Psoas muscle (tissue), 8 donors: Measurements from ENCODE around the gene PHF12. TPM values are rescaled to one million over a fixed set of nuclear protein-coding genes. Genes with fewer than 3 reads are reported as not detected.

ENCODE experiments used
- ATAC-seq, 4 donors: fragments of 200-7000 bp; cut with Tn5 transposase; one replicate each; pipeline ENCODE4 v1.9.1; 2020; ENCODE audit warnings: moderate library complexity in 3 of 4, mild to moderate bottlenecking in 2 of 4
- DNase-seq, 2 donors: peaks; one replicate each; pipeline ENCODE4 v3.0.0-alpha.2; 2020
- H3K27ac ChIP-seq: fragments of 200-600 bp; one replicate; pipeline ENCODE4 v1.8.0; 2022
- H3K27me3 ChIP-seq, 3 donors: fragments of 200-600 bp in 1 of 3; one replicate each; pipeline versions ENCODE4 v1.6.1 to v1.8.0; 2013 to 2022; ENCODE audit warnings: low read length in 2 of 3, mild to moderate bottlenecking in 2 of 3, moderate library complexity in 1 of 3; ENCODE audit not compliant: insufficient read depth in 3 of 3
- H3K36me3 ChIP-seq, 2 donors: fragments of 200-600 bp in 1 of 2; one replicate each; pipeline versions ENCODE4 v1.6.1 to v1.8.0; 2013 to 2022; ENCODE audit warnings: low read depth in 1 of 2, mild to moderate bottlenecking in 1 of 2, moderate library complexity in 1 of 2; ENCODE audit not compliant: insufficient read depth in 1 of 2
- H3K4me1 ChIP-seq: fragments of 200-600 bp; one replicate; pipeline ENCODE4 v1.8.0; 2022
- H3K4me3 ChIP-seq: fragments of 200-600 bp; one replicate; pipeline ENCODE4 v1.8.0; 2022; ENCODE audit warnings: mild to moderate bottlenecking
- H3K9me3 ChIP-seq: fragments of 200-600 bp; one replicate; pipeline ENCODE4 v1.8.0; 2022
- WGBS, 3 donors: extraction: QIAGEN DNeasy Blood & Tissue Kit; methylation state at CpG; one replicate each; pipeline versions ENCODE4 v1.1.6 to v1.1.7; 2013; 5-methylcytosine and 5-hydroxymethylcytosine counted together
- intact Hi-C, 2 donors: fragments of 100-400 bp; cut with DNase I; formaldehyde crosslinking; loops; one replicate each; pipeline versions ENCODE4 v1.11.0 to v1.14.2; 2022
- polyA plus RNA-seq, 3 donors: library from polyadenylated mRNA; stranded (reverse); fragments of 200-250 nt; gene quantifications; one replicate each; pipeline ENCODE4 v1.2.3, GENCODE V29; 2013
- total RNA-seq, 4 donors: library from RNA; stranded (reverse); fragmentation: NEBNext Ultra II Directional in 2 of 4; extraction: Animal tissue kit (Norgen Biotek cat#: 25700) in 2 of 4; gene quantifications; one replicate each; pipeline versions ENCODE4 v1.2.1 to v1.2.4, GENCODE V29; 2021 to 2023
- TF ChIP-seq, protein P1 (sequence below): fragments of 200-600 bp; IDR thresholded peaks from one replicate; pipeline ENCODE4 v1.8.0; 2022; ENCODE audit warnings: antibody characterized with exemption
- donor health status: healthy with polysubstance abuse.
- donor health status: DM: no; HTN: no; CAD: no; lungs with moderate emphysema.
- donor health status: Bipolar disorder and iron deficiency.
- donor health status: healthy.
- donor health status: DM: yes; HTN: yes; CAD: no.
- donor health status: DM: no; HTN: no; CAD: no.
- donor health status: DM: no; HTN: no; CAD: no.
- donor health status: DM: yes; HTN: yes; CAD: no.

PHF12 gene
- total and polyA plus RNA-seq, 7 donors, result 7.3 to 28.6 (median 22.3) TPM

DNA sequence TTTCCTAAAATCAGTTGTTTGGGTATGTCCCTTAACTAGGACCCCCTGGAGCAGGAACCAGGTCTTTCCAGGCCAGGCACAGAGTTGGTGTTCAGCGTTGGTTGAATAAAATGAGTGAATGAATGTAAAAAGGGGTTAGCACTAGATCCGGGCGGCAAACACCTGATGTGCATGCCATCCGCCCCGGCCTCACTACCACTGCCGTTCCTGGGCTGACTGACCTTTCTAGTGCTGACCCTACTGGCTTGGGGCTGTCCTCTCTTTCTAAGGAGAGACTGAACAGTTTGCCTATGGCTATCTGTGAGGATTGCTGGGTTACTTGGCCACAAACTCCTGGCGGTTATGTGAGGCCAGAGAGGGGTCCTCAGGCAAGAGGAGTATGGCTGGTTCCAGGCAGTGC is 10.1 kb upstream of the PHF12 start:
- DNase-seq (no peak), ATAC-seq (no peak)
- H3K27me3 ChIP-seq, result no peaks in the 10 kb centered on the region
- H3K36me3 ChIP-seq, result no peaks in the 10 kb centered on the region
- WGBS, 3 donors, result 87 to 88% (median 87%) methylated on average over 7 of the region's 7 CpGs
- H3K4me1 ChIP-seq, result no peaks in the 10 kb centered on the region
- H3K9me3 ChIP-seq, result no peaks in the 10 kb centered on the region
- TF ChIP-seq, protein P1, sequence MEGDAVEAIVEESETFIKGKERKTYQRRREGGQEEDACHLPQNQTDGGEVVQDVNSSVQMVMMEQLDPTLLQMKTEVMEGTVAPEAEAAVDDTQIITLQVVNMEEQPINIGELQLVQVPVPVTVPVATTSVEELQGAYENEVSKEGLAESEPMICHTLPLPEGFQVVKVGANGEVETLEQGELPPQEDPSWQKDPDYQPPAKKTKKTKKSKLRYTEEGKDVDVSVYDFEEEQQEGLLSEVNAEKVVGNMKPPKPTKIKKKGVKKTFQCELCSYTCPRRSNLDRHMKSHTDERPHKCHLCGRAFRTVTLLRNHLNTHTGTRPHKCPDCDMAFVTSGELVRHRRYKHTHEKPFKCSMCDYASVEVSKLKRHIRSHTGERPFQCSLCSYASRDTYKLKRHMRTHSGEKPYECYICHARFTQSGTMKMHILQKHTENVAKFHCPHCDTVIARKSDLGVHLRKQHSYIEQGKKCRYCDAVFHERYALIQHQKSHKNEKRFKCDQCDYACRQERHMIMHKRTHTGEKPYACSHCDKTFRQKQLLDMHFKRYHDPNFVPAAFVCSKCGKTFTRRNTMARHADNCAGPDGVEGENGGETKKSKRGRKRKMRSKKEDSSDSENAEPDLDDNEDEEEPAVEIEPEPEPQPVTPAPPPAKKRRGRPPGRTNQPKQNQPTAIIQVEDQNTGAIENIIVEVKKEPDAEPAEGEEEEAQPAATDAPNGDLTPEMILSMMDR, result no peak
- H3K27ac ChIP-seq, result no peak overlapping the region
- no peak overlapping the region for H3K4me3 ChIP-seq
- intact Hi-C loops, result no loop called here

DNA sequence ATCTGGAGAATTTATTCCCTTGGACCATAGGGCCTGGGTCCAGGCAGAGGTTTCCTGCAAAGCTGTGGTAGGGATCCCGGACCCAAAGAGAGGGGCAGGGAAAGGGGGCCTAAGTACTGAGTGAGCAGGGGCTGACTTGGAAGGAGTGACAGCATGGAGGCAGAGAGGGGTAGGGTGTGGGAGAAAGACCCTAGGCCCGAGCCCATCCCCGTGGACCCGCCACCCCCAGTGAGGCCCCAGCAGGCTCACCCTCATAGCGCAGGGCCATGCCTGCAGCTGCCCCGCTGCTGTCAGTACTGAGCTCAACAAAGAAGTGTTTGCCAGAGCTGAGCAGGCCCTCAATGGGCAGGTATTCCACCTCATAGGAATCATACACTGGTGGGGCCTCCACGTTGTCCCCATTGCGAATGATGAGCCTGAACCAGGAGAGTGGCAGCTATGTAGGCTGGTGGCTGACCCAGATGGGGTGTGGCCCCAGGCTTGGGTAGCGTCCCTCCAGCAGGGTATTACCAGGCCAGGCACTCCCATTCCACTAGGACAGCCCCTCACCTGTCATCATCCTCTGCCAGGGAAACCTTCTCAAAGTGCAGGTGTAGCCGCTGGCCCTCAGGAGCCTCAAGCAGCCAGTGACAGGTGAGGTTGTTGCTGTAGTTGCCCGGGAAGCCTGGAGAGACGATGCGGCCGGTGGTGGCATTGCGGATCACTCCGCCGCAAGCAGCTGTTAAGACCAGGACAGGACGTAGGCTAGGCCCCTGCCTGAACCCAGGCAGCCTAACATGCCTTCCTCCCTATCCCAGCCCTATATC is 9.1 kb upstream of the PHF12 start:
- no peak overlapping the region for H3K4me3 ChIP-seq
- no peak overlapping the region for H3K27ac ChIP-seq
- DNase-seq (no peak), ATAC-seq (no peak)
- intact Hi-C loops, result no loop called here
- no peaks in the 10 kb centered on the region for H3K9me3 ChIP-seq
- 88 to 94% (median 92%) methylated on average over 18 of the region's 18 CpGs for WGBS, 3 donors
- no peaks in the 10 kb centered on the region for H3K4me1 ChIP-seq
- H3K27me3 ChIP-seq, result no peaks in the 10 kb centered on the region
- no peaks in the 10 kb centered on the region for H3K36me3 ChIP-seq
- TF ChIP-seq, protein P1, result no peak

DNA sequence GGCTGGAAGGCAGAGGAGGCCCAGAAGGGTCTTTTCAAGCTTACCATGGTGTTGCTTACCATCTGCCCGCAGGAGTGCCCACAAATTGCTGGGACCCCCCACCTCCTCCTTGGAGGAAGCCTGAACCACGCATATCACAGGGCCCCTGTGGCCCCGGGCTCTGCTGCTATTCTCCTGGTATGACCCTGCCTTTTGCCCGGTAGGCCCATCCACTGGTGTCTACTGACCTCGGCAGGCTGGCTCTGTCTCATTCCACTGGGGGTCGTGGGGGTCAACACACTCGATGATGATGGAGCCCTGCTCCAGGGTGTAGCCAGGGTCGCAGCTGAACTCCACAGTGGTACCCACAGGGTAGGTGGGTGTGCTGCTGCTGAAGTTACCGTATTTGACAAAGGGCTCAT is 8.2 kb upstream of the PHF12 start:
- Histone ChIP-seq H3K27ac (no peak overlapping the region), H3K9me3 (no peaks in the 10 kb centered on the region), H3K27me3 (no peaks in the 10 kb centered on the region), H3K36me3 (no peaks in the 10 kb centered on the region), H3K4me3 (no peak overlapping the region), H3K4me1 (no peaks in the 10 kb centered on the region)
- WGBS, 3 donors, result 79 to 92% (median 83%) methylated on average over 9 of the region's 9 CpGs
- ATAC-seq (no peak), DNase-seq (no peak)
- intact Hi-C loops, result no loop called here
- TF ChIP-seq, protein P1, result no peak

DNA sequence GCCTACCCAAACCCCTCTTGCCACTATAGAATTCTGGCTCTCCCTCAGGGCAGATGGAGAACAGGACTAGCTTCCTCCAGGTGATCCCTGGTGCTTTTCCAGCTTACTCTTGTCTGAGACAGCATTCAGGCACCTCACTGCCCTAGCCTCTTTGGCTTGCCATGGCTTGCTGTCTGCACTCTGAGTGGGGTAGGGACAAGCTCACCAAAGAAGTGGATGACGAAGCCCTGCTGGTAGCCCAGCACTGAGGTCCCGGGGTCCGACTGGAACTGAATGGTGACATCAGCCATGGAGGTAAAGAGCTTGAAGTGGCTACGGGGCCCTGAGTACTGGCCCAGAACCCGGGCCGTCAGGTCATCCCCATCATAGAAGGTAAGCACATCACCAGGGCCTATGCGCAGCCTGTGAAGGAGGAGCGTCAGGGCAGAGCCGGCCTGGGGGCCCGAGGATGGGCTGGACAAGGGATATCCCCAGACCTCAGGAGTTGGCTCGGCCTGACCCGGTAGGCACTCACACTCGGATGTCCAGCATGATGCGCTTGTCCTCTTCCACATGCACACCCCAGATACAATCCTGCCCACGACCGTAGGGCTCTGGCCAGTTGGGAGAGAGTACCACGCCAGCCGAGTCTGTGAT is 7.6 kb upstream of the PHF12 start:
- no peak for ATAC-seq
- no peak overlapping the region for H3K4me3 ChIP-seq
- H3K27ac ChIP-seq, result no peak overlapping the region
- H3K9me3 ChIP-seq, result no peaks in the 10 kb centered on the region
- H3K36me3 ChIP-seq, result no peaks in the 10 kb centered on the region
- WGBS, 3 donors, result 90% methylated on average over 16 to 18 of the region's 18 CpGs
- DNase-seq, result no peak
- TF ChIP-seq, protein P1, result no peak
- no peaks in the 10 kb centered on the region for H3K27me3 ChIP-seq
- intact Hi-C loops, result no loop called here
- no peaks in the 10 kb centered on the region for H3K4me1 ChIP-seq
